22Rv1 (cell line): ENCODE data around the gene ESYT2.

Source experiments
- ZFX ChIP-seq: fragments of 450-650 bp; IDR thresholded peaks from 2 replicates; pipeline ENCODE4 v1.6.1; 2017; ENCODE audit warnings: antibody characterized with exemption, borderline replicate concordance
- TF ChIP-seq, protein P1 (sequence below): fragments of 450-650 bp; IDR thresholded peaks from 2 replicates; pipeline ENCODE4 v1.5.1; 2017; ENCODE audit warnings: mild to moderate bottlenecking

- TF ChIP-seq, protein P1, sequence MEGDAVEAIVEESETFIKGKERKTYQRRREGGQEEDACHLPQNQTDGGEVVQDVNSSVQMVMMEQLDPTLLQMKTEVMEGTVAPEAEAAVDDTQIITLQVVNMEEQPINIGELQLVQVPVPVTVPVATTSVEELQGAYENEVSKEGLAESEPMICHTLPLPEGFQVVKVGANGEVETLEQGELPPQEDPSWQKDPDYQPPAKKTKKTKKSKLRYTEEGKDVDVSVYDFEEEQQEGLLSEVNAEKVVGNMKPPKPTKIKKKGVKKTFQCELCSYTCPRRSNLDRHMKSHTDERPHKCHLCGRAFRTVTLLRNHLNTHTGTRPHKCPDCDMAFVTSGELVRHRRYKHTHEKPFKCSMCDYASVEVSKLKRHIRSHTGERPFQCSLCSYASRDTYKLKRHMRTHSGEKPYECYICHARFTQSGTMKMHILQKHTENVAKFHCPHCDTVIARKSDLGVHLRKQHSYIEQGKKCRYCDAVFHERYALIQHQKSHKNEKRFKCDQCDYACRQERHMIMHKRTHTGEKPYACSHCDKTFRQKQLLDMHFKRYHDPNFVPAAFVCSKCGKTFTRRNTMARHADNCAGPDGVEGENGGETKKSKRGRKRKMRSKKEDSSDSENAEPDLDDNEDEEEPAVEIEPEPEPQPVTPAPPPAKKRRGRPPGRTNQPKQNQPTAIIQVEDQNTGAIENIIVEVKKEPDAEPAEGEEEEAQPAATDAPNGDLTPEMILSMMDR = no peak
- no peak for TF ChIP-seq ZFX
Measured at GRCh38 chr7:158816995-158817394, 12.3 kb downstream of the ESYT2 start.
